ENCODE measurements around the gene IFNL3. TPM values are rescaled to one million over a fixed set of nuclear protein-coding genes. Genes with fewer than 3 reads are reported as not detected.
A peak's percentile ranks its signal among the peaks of the same experiment; 100 is the strongest.

Gene IFNL3
- total RNA-seq, 2 experiments from 2014 or later = not detected

DNA sequence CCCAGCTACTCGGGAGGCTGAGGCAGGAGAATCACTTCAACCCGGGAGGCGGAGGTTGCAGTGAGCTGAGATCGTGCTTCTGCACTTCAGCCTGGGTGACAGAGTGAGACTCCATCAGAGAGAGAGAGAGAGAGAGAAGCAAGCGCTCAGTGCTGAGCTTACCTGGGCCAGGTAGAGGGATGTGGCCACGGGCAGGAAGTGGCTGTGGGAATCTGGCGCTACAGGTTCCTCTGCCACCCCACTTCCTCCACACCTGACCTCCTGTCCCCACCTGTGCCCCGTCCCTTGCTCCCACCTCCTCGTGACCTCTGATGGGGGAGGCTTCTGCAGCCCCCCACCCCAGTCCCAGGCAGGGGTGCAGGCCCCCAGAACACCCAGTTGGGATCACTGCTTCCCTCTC, 49.1 kb downstream of the IFNL3 start:
- H3K27ac Mint-ChIP-seq = no peak overlapping the region
- H3K9me3 ChIP-seq (ENCODE audit: control insufficient read depth in 1 of 2, insufficient read depth in 1 of 2, low read length in 2 of 2) = peaks cover 0 to 11% of the 10 kb centered on the region in 2 experiments
- H3K27me3 ChIP-seq (ENCODE audit: control insufficient read depth in 1 of 2, insufficient read depth in 2 of 2, low read length in 2 of 2) = peaks cover 37 to 49% of the 10 kb centered on the region in 2 experiments
- H3K4me1 Mint-ChIP-seq (ENCODE audit: low read depth) = peaks cover 23% of the 10 kb centered on the region
- peak overlapping the region; percentile 25 for H3K4me3 Mint-ChIP-seq
- POLR2A ChIA-PET = no interaction called here
- no peaks in the 10 kb centered on the region for H3K9me3 Mint-ChIP-seq
- DNase-seq = peak in 3 of 14 experiments; percentile 32 to 62 (median 42)
- no peak overlapping the region for H3K27ac ChIP-seq (ENCODE audit: low read depth in 1 of 2, low read length in 2 of 2)
- H3K27me3 Mint-ChIP-seq = peaks cover 68% of the 10 kb centered on the region
- ATAC-seq (ENCODE audit: poor library complexity) = peak; percentile 63
- H3K4me3 ChIP-seq (ENCODE audit: low read length) = no peak overlapping the region
- TF ChIP-seq, protein P1, sequence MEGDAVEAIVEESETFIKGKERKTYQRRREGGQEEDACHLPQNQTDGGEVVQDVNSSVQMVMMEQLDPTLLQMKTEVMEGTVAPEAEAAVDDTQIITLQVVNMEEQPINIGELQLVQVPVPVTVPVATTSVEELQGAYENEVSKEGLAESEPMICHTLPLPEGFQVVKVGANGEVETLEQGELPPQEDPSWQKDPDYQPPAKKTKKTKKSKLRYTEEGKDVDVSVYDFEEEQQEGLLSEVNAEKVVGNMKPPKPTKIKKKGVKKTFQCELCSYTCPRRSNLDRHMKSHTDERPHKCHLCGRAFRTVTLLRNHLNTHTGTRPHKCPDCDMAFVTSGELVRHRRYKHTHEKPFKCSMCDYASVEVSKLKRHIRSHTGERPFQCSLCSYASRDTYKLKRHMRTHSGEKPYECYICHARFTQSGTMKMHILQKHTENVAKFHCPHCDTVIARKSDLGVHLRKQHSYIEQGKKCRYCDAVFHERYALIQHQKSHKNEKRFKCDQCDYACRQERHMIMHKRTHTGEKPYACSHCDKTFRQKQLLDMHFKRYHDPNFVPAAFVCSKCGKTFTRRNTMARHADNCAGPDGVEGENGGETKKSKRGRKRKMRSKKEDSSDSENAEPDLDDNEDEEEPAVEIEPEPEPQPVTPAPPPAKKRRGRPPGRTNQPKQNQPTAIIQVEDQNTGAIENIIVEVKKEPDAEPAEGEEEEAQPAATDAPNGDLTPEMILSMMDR (IDR thresholded peaks at IDR 0.05) = no peak
- H3K4me1 ChIP-seq (ENCODE audit: insufficient read depth, low read length) = peaks cover 25% of the 10 kb centered on the region
- H3K36me3 Mint-ChIP-seq (ENCODE audit: low read depth) = no peaks in the 10 kb centered on the region
- intact Hi-C loops (cut with DNase I, micrococcal nuclease) = no loop called here
- CTCF ChIA-PET = no interaction called here
- no peaks in the 10 kb centered on the region for H3K36me3 ChIP-seq (ENCODE audit: insufficient read depth, low read length)

DNA sequence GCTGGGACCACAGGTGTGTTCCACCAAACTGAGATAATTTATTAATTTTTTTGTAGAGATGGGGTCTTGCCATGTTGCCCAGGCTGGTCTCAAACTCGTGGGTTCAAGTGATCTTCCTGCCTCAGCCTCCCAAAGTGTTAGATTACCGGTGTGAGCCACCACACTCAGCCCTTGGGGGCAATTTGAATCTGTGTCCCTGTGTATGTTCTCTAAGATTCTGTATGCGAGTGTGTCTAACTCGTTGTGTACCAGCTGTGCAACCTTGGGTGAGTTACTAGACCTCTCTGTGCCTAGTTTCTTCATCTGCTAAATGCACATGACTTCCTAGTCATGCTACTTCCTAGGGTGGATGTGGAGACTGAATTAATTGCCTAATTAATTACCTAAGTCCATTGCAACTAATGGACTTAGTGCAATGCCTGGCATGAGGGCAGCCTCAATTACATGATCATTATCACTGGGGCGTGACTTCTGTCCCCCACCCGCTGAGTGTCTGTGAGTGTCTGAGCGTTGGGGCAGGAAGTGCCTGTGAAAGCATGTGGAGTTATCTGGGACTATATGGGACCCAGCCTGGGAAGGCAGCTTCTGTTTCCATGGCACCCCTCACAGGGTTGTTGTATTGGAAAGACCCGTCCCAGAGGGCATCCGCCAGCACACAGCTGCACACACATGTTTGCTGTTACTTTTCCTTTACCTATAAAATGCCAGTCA, 49.8 kb downstream of the IFNL3 start:
- H3K36me3 Mint-ChIP-seq (ENCODE audit: low read depth) = no peaks in the 10 kb centered on the region
- TF ChIP-seq, protein P1 (IDR thresholded peaks at IDR 0.05) = no peak
- DNase-seq = no peak
- H3K36me3 ChIP-seq (ENCODE audit: insufficient read depth, low read length) = no peaks in the 10 kb centered on the region
- peaks cover 25% of the 10 kb centered on the region for H3K4me1 ChIP-seq (ENCODE audit: insufficient read depth, low read length)
- H3K27me3 ChIP-seq (ENCODE audit: control insufficient read depth in 1 of 2, insufficient read depth in 2 of 2, low read length in 2 of 2) = peaks cover 37 to 43% of the 10 kb centered on the region in 2 experiments
- peaks cover 66% of the 10 kb centered on the region for H3K27me3 Mint-ChIP-seq
- no peak overlapping the region for H3K27ac Mint-ChIP-seq
- ChIA-PET POLR2A (no interaction called here), CTCF (no interaction called here)
- H3K9me3 Mint-ChIP-seq = no peaks in the 10 kb centered on the region
- H3K4me3 Mint-ChIP-seq = no peak overlapping the region
- peaks cover 23% of the 10 kb centered on the region for H3K4me1 Mint-ChIP-seq (ENCODE audit: low read depth)
- no peak for ATAC-seq (ENCODE audit: poor library complexity)
- intact Hi-C loops (cut with DNase I, micrococcal nuclease) = no loop called here
- no peak overlapping the region for H3K27ac ChIP-seq (ENCODE audit: low read depth in 1 of 2, low read length in 2 of 2)
- H3K4me3 ChIP-seq (ENCODE audit: low read length) = no peak overlapping the region
- peaks cover 0 to 11% of the 10 kb centered on the region in 2 experiments for H3K9me3 ChIP-seq (ENCODE audit: control insufficient read depth in 1 of 2, insufficient read depth in 1 of 2, low read length in 2 of 2)

DNA sequence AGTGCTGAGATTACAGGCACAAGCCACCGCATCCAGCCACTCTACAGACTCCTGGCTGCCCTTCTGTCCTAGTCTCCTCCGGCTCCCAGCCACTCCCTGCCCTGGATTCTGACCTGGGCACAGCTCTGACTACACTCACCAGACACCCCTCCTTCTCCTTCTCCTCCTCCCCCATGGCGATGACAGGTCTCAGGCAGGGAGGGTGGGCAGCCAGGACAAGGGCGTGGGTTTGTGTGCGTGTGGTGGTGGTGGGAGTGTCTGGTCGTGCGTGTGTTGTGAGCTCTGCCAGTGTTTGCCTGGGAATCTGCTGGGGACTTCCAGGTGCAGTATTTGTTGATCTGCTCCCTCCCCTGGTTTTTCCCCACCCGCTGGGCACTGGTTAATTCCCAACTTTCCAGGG, 51.0 kb downstream of the IFNL3 start:
- Mint-ChIP-seq H3K9me3 (no peaks in the 10 kb centered on the region), H3K36me3 (ENCODE audit: low read depth) (no peaks in the 10 kb centered on the region), H3K27ac (no peak overlapping the region), H3K4me1 (ENCODE audit: low read depth) (peaks cover 23% of the 10 kb centered on the region), H3K27me3 (peaks cover 62% of the 10 kb centered on the region), H3K4me3 (no peak overlapping the region)
- ChIA-PET POLR2A (no interaction called here), CTCF (interaction anchor here (0.6 kb wide), 1 partner anchor 134 kb away, joined by 3 read pairs; no protein-coding TSS in a partner anchor)
- DNase-seq (no peak), ATAC-seq (ENCODE audit: poor library complexity) (no peak)
- Histone ChIP-seq H3K27me3 (ENCODE audit: control insufficient read depth in 1 of 2, insufficient read depth in 2 of 2, low read length in 2 of 2) (peaks cover 31 to 34% of the 10 kb centered on the region in 2 experiments), H3K36me3 (ENCODE audit: insufficient read depth, low read length) (no peaks in the 10 kb centered on the region), H3K9me3 (ENCODE audit: control insufficient read depth in 1 of 2, insufficient read depth in 1 of 2, low read length in 2 of 2) (peaks cover 0 to 11% of the 10 kb centered on the region in 2 experiments), H3K27ac (ENCODE audit: low read depth in 1 of 2, low read length in 2 of 2) (no peak overlapping the region), H3K4me3 (ENCODE audit: low read length) (no peak overlapping the region), H3K4me1 (ENCODE audit: insufficient read depth, low read length) (peaks cover 25% of the 10 kb centered on the region)
- TF ChIP-seq, protein P1 (IDR thresholded peaks at IDR 0.05) = no peak
- intact Hi-C loops (cut with DNase I, micrococcal nuclease) = no loop called here

Other genes with a start within 250 kb of the IFNL3 start
- under 1 TPM in 1 of 2 experiments, not detected in 1; 0.11 TPM for gene FBXO27, start 212.5 kb downstream of the IFNL3 start, total RNA-seq
- gene ACP7, start 160.6 kb downstream of the IFNL3 start, total RNA-seq = not detected
- 1 to 10 TPM; 2.7 to 6.3 TPM for gene PAK4, start 119.2 kb downstream of the IFNL3 start, total RNA-seq
- not detected for gene NCCRP1, start 48.0 kb downstream of the IFNL3 start, total RNA-seq
- gene SYCN, start 40.7 kb downstream of the IFNL3 start, total RNA-seq = not detected
- gene IFNL4, start 3.9 kb upstream of the IFNL3 start, total RNA-seq = not detected
- gene IFNL2, start 23.4 kb upstream of the IFNL3 start, total RNA-seq = not detected
- not detected for gene IFNL1, start 51.4 kb upstream of the IFNL3 start, total RNA-seq
- gene LRFN1, start 75.9 kb upstream of the IFNL3 start, total RNA-seq = 1 to 10 TPM; 2.3 to 2.6 TPM
- 100 to 1,000 TPM; 352 to 367 TPM for gene GMFG, start 91.0 kb upstream of the IFNL3 start, total RNA-seq
- 10 to 100 TPM; 65.0 to 66.9 TPM for gene SAMD4B, start 97.4 kb upstream of the IFNL3 start, total RNA-seq
- gene PAF1, start 146.1 kb upstream of the IFNL3 start, total RNA-seq = 100 to 1,000 TPM in 1 of 2 experiments, 10 to 100 TPM in 1; 99.6 to 101 TPM
- gene MED29, start 146.4 kb upstream of the IFNL3 start, total RNA-seq = 10 to 100 TPM; 45.0 to 46.1 TPM
- gene ZFP36, start 161.8 kb upstream of the IFNL3 start, total RNA-seq = 1,000 to 10,000 TPM; 1,278 to 1,362 TPM
- gene PLEKHG2, start 167.7 kb upstream of the IFNL3 start, total RNA-seq = 10 to 100 TPM; 80.6 to 81.4 TPM
- gene RPS16, start 190.9 kb upstream of the IFNL3 start, total RNA-seq = 1,000 to 10,000 TPM; 4,625 to 4,839 TPM
- gene SUPT5H, start 200.6 kb upstream of the IFNL3 start, total RNA-seq = 100 to 1,000 TPM; 322 to 333 TPM
- 10 to 100 TPM; 38.3 to 43.4 TPM for gene TIMM50, start 235.8 kb upstream of the IFNL3 start, total RNA-seq